HG02852 (cell line): ENCODE measurements around the gene PLA2R1.

ENCODE experiments used
- ATAC-seq: cut with Tn5 transposase; IDR thresholded peaks from one replicate; pipeline ENCODE4 v1.9.1; 2021; ENCODE audit warnings: mild to moderate bottlenecking, moderate library complexity; ENCODE audit not compliant: unreplicated experiment

The PLA2R1 gene

GRCh38 chr2:160062292-160063005 is at the start of gene PLA2R1:
Gene PLA2R1 (minus strand): TSS chr2:160062615. CDS start chr2:160062403, 212 bp downstream.
- ATAC-seq, result no peak

- no peak for ATAC-seq
Measured at GRCh38 chr2:160110674-160111239, 48.3 kb upstream of the PLA2R1 start.

GRCh38 chr2:160109939-160110673 is 47.7 kb upstream of the PLA2R1 start:
- peak; percentile 73 for ATAC-seq

- ATAC-seq, result no peak
Measured at GRCh38 chr2:160109243-160109642, 46.8 kb upstream of the PLA2R1 start.

GRCh38 chr2:160108646-160109045 is 46.2 kb upstream of the PLA2R1 start:
- ATAC-seq, result no peak

GRCh38 chr2:160105366-160105765 is 43.0 kb upstream of the PLA2R1 start:
- ATAC-seq, result no peak

- ATAC-seq, result no peak
Measured at GRCh38 chr2:160104115-160104514, 41.7 kb upstream of the PLA2R1 start.

GRCh38 chr2:160097326-160097725 is 34.9 kb upstream of the PLA2R1 start:
- ATAC-seq, result no peak

- ATAC-seq, result no peak
Measured at GRCh38 chr2:160096409-160096808, 34.0 kb upstream of the PLA2R1 start.

GRCh38 chr2:160092445-160092844 is 30.0 kb upstream of the PLA2R1 start:
- ATAC-seq, result no peak

GRCh38 chr2:160091381-160091780 is 29.0 kb upstream of the PLA2R1 start:
- no peak for ATAC-seq

- ATAC-seq, result no peak
Measured at GRCh38 chr2:160087854-160088745, 25.7 kb upstream of the PLA2R1 start.

- ATAC-seq, result no peak
Measured at GRCh38 chr2:160085662-160086061, 23.2 kb upstream of the PLA2R1 start.

- no peak for ATAC-seq
Measured at GRCh38 chr2:160077912-160078810, 15.7 kb upstream of the PLA2R1 start.

GRCh38 chr2:160076914-160077313 is 14.5 kb upstream of the PLA2R1 start:
- no peak for ATAC-seq

GRCh38 chr2:160076241-160076640 is 13.8 kb upstream of the PLA2R1 start:
- ATAC-seq, result no peak

GRCh38 chr2:160075171-160075570 is 12.8 kb upstream of the PLA2R1 start:
- no peak for ATAC-seq

- no peak for ATAC-seq
Measured at GRCh38 chr2:160073284-160073888, 11.0 kb upstream of the PLA2R1 start.

- ATAC-seq, result no peak
Measured at GRCh38 chr2:160068906-160069305, 6.5 kb upstream of the PLA2R1 start.

- ATAC-seq, result no peak
Measured at GRCh38 chr2:160064916-160065315, 2.5 kb upstream of the PLA2R1 start.
